ENCODE measurements around the gene ZNF837.

GRCh38 chr19:58388175-58388526, 7.3 kb upstream of the ZNF837 start:
- TF ChIP-seq POLR2AphosphoS5 (IDR thresholded peaks at IDR 0.05; ENCODE audit: borderline replicate concordance, low read depth, low read length) (no peak), EZH2 (IDR thresholded peaks at IDR 0.05) (no peak), FOXP2 (optimal IDR thresholded peaks at IDR 0.05; ENCODE audit: control extremely low read depth, extremely low read length, insufficient read depth) (no peak)

All from SK-N-MC (cell line).